B cell (primary cell): ENCODE results near the gene LCT. TPM values are rescaled to one million over a fixed set of nuclear protein-coding genes. Genes with fewer than 3 reads are reported as not detected.

Experiments
- ATAC-seq: fragments of 200-7000 bp; cut with Tn5 transposase; one replicate; pipeline ENCODE4 v1.10.0; 2021; ENCODE audit warnings: low read depth, mild to moderate bottlenecking, moderate number of reproducible peaks, moderate library complexity
- CTCF ChIA-PET: fragments of 350-600 bp; sonication (Branson Sonifier 250); formaldehyde crosslinking; loops from one replicate; lab custom pipeline; 2021; ENCODE audit warnings: antibody characterized with exemption, inconsistent platforms; lab: Charles Lee
- POLR2A ChIA-PET: fragments of 350-600 bp; sonication (Branson Sonifier 250); formaldehyde crosslinking; loops from one replicate; lab custom pipeline; 2021; ENCODE audit warnings: antibody characterized with exemption; lab: Charles Lee
- DNase-seq: peaks from one replicate; pipeline ENCODE4 v3.0.0; 2013
- H2AFZ ChIP-seq: 2 replicates; pipeline ENCODE4 v1.6.1; 2012; ENCODE audit warnings: mild to moderate bottlenecking, low read depth, low read length; ENCODE audit not compliant: insufficient read depth, poor library complexity, severe bottlenecking
- H3K27ac ChIP-seq, 2 donors: 1 replicate in 1 of 2; 2 replicates in 1 of 2; pipeline ENCODE4 v1.5.1; 2012 to 2013; ENCODE audit warnings: low read length in 2 of 2, mild to moderate bottlenecking in 2 of 2, moderate library complexity in 1 of 2
- H3K27me3 ChIP-seq, 4 experiments: fragments of 200-600 bp in 1 of 4; sonication (generic) in 1 of 4; replicated peaks in 1 of 4; 1 replicate in 2 of 4; 2 replicates in 2 of 4; pipeline versions ENCODE4 v1.6.1 to v1.7.0; 2013 to 2016; ENCODE audit warnings: low read length in 3 of 4, mild to moderate bottlenecking in 2 of 4, mixed read lengths in 1 of 4, moderate library complexity in 1 of 4; ENCODE audit not compliant: insufficient read depth in 4 of 4, control insufficient read depth in 3 of 4; ENCODE audit errors: control extremely low read depth in 1 of 4
- H3K36me3 ChIP-seq, 2 experiments: replicated peaks in 1 of 2; 1 replicate in 1 of 2; 2 replicates in 1 of 2; pipeline versions ENCODE4 v1.6.1 to v1.7.1; 2013; ENCODE audit warnings: low read length in 1 of 2; ENCODE audit not compliant: insufficient read depth in 2 of 2, control insufficient read depth in 1 of 2; ENCODE audit errors: control extremely low read depth in 1 of 2, extremely low read depth in 1 of 2
- H3K4me1 ChIP-seq, 2 donors: fragments of 200-600 bp in 1 of 2; sonication (generic) in 1 of 2; 1 replicate in 1 of 2; 2 replicates in 1 of 2; pipeline versions ENCODE4 v1.5.1 to v1.6.1; 2013 to 2017; ENCODE audit warnings: low read length in 2 of 2; ENCODE audit not compliant: control insufficient read depth in 2 of 2, insufficient read depth in 2 of 2
- H3K4me2 ChIP-seq: replicated peaks from 2 replicates; pipeline ENCODE3; 2012; ENCODE audit warnings: mild to moderate bottlenecking, low read depth, low read length; ENCODE audit not compliant: poor library complexity, severe bottlenecking
- H3K4me3 ChIP-seq, 5 experiments: fragments of 200-600 bp in 1 of 5; sonication (generic) in 1 of 5; 1 replicate in 3 of 5; 2 replicates in 2 of 5; pipeline versions ENCODE4 v1.5.1 to v1.7.0; 2011 to 2016; ENCODE audit warnings: low read length in 4 of 5, mild to moderate bottlenecking in 4 of 5, low read depth in 2 of 5, control low read depth in 1 of 5, moderate library complexity in 1 of 5; ENCODE audit not compliant: insufficient read depth in 1 of 5; ENCODE audit errors: control extremely low read depth in 1 of 5, extremely low read depth in 1 of 5
- H3K79me2 ChIP-seq: fragments of 200-600 bp; sonication (generic); one replicate; pipeline ENCODE4 v1.6.0; 2016; ENCODE audit warnings: low read length; ENCODE audit not compliant: control insufficient read depth, insufficient read depth
- H3K9ac ChIP-seq: fragments of 200-600 bp; sonication (generic); 2 replicates; pipeline ENCODE4 v1.6.1; 2017; ENCODE audit warnings: mild to moderate bottlenecking, low read length, moderate library complexity
- H3K9me3 ChIP-seq, 3 donors: one replicate each; pipeline versions ENCODE4 v1.6.1 to v1.7.1; 2013; ENCODE audit warnings: low read length in 2 of 3; ENCODE audit not compliant: control insufficient read depth in 2 of 3, insufficient read depth in 1 of 3; ENCODE audit errors: control extremely low read depth in 1 of 3
- H4K20me1 ChIP-seq: 2 replicates; pipeline ENCODE4 v1.6.0; 2012; ENCODE audit warnings: mild to moderate bottlenecking, low read length; ENCODE audit not compliant: insufficient read depth, control insufficient read depth, poor library complexity, severe bottlenecking
- H3K27ac Mint-ChIP-seq: one replicate; pipeline ENCODE4 v1.8.0; 2021; ENCODE audit warnings: mixed read lengths
- H3K27me3 Mint-ChIP-seq: one replicate; pipeline ENCODE4 v1.8.0; 2021; ENCODE audit warnings: mixed read lengths
- H3K4me1 Mint-ChIP-seq: one replicate; pipeline ENCODE4 v1.8.0; 2021; ENCODE audit warnings: mixed read lengths
- H3K4me3 Mint-ChIP-seq: one replicate; pipeline ENCODE4 v1.8.0; 2021; ENCODE audit warnings: mixed read lengths
- H3K9me3 Mint-ChIP-seq: one replicate; pipeline ENCODE4 v1.8.0; 2022; ENCODE audit warnings: mixed read lengths; ENCODE audit not compliant: insufficient read depth
- EZH2 ChIP-seq: IDR thresholded peaks from 2 replicates; pipeline ENCODE4 v1.6.1; 2012; ENCODE audit warnings: borderline replicate concordance, low read depth, mild to moderate bottlenecking, moderate library complexity, low read length; ENCODE audit not compliant: insufficient read depth, poor library complexity, severe bottlenecking
- WGBS: methylation state at CpG from one replicate; pipeline ENCODE4 v1.1.5; 2013; ENCODE audit warnings: missing lambda C conversion rate; ENCODE audit not compliant: insufficient coverage; 5-methylcytosine and 5-hydroxymethylcytosine counted together
- intact Hi-C: fragments of 100-400 bp; cut with micrococcal nuclease; formaldehyde crosslinking; loops from one replicate; pipeline ENCODE4 v1.10.0; 2022
- polyA plus RNA-seq: library from polyadenylated mRNA; depleted of rRNA; stranded (reverse); fragments of >200 nt; gene quantifications from 2 replicates; pipeline ENCODE4 v1.2.3, GENCODE V29; 2012
- total RNA-seq, 2 donors: library from RNA; stranded (reverse); fragments of 120-200 nt in 1 of 2; gene quantifications; 1 replicate in 1 of 2; 2 replicates in 1 of 2; pipeline versions ENCODE4 v1.2.3 to v1.2.4, GENCODE V29; 2013 to 2022
- TF ChIP-seq, protein P1 (sequence below): fragments of 200-600 bp; IDR thresholded peaks from one replicate; pipeline ENCODE4 v1.8.0; 2022; ENCODE audit warnings: antibody characterized with exemption, mild to moderate bottlenecking

The LCT gene
- total and polyA plus RNA-seq, 2 donors (not counting 1 experiment from before 2014, with no cell fraction given): 0.03 to 0.07 TPM

DNA sequence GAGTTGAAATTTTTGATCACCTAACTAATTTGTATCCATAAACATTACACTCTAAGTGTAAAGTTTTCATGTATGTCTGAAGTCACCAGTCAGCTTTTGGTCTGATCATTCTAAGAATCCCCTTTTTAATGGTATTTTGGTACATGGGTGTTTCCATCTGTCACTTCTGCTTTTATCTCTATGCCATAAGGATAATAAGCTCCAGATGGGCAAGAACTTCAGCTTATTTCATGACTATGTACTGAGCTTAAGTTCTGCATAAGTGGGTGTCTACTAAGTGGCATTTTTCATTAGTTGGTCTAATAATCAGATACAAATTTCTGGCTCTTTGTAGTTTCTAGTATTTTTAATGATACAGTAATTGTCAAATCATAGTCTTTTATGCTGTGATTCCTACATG, 75.0 kb downstream of the LCT start:
- DNase-seq: no peak
- H3K27ac ChIP-seq: no peak overlapping the region
- Mint-ChIP-seq H3K4me1 (no peaks in the 10 kb centered on the region), H3K9me3 (no peaks in the 10 kb centered on the region), H3K27me3 (no peaks in the 10 kb centered on the region), H3K27ac (no peak overlapping the region), H3K4me3 (no peak overlapping the region)
- H3K36me3 ChIP-seq: peaks cover 2 to 69% of the 10 kb centered on the region in 2 experiments
- ChIA-PET CTCF (interaction anchor here (1.0 kb wide), 1 partner anchor 35 kb away, joined by 4 read pairs; no protein-coding TSS in a partner anchor), POLR2A (no interaction called here)
- no peaks in the 10 kb centered on the region for H3K4me1 ChIP-seq
- H2AFZ ChIP-seq: no peak overlapping the region
- intact Hi-C loops: no loop called here
- peaks cover under 1 to 6% (median 5%) of the 10 kb centered on the region in 3 donors for H3K9me3 ChIP-seq
- H3K4me2 ChIP-seq: no peak overlapping the region
- H3K27me3 ChIP-seq: no peaks in the 10 kb centered on the region
- no peak overlapping the region for H3K9ac ChIP-seq
- no peaks in the 10 kb centered on the region for H4K20me1 ChIP-seq
- TF ChIP-seq EZH2: no peak
- TF ChIP-seq, protein P1, sequence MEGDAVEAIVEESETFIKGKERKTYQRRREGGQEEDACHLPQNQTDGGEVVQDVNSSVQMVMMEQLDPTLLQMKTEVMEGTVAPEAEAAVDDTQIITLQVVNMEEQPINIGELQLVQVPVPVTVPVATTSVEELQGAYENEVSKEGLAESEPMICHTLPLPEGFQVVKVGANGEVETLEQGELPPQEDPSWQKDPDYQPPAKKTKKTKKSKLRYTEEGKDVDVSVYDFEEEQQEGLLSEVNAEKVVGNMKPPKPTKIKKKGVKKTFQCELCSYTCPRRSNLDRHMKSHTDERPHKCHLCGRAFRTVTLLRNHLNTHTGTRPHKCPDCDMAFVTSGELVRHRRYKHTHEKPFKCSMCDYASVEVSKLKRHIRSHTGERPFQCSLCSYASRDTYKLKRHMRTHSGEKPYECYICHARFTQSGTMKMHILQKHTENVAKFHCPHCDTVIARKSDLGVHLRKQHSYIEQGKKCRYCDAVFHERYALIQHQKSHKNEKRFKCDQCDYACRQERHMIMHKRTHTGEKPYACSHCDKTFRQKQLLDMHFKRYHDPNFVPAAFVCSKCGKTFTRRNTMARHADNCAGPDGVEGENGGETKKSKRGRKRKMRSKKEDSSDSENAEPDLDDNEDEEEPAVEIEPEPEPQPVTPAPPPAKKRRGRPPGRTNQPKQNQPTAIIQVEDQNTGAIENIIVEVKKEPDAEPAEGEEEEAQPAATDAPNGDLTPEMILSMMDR: no peak
- no peak for ATAC-seq
- H3K4me3 ChIP-seq: no peak overlapping the region
- peaks cover 17% of the 10 kb centered on the region for H3K79me2 ChIP-seq

DNA sequence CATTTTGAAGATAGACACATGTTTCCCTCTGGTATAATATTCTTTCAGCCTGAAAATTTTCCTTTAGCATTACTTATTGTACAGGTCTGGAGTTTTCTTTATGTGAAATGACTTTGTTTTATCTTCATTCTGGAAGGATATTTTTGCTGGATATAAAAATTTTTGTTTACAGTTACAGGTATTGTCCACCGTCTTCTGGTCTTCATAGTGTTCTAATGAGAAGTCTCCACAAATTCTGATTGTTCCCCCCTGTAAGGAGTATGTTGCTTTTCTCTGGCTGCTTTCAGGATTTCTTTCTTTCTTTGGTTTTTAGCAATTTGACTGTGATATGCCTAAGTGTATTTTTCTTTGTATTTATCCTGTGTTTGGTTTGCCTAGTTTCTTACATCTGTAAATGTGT, 80.3 kb downstream of the LCT start:
- peaks cover 2 to 68% of the 10 kb centered on the region in 2 experiments for H3K36me3 ChIP-seq
- no peak for DNase-seq
- H3K79me2 ChIP-seq: peaks cover 43% of the 10 kb centered on the region
- H3K4me1 Mint-ChIP-seq: no peaks in the 10 kb centered on the region
- peaks cover 5 to 14% (median 6%) of the 10 kb centered on the region in 3 donors for H3K9me3 ChIP-seq
- no peak overlapping the region for H3K9ac ChIP-seq
- POLR2A ChIA-PET: no interaction called here
- no peaks in the 10 kb centered on the region for H3K27me3 ChIP-seq
- WGBS: 100% methylated on average over 1 of the region's 1 CpG
- H3K4me3 ChIP-seq: no peak overlapping the region
- H2AFZ ChIP-seq: no peak overlapping the region
- H3K27me3 Mint-ChIP-seq: no peaks in the 10 kb centered on the region
- no peak overlapping the region for H3K27ac Mint-ChIP-seq
- H3K4me2 ChIP-seq: no peak overlapping the region
- no peak overlapping the region for H3K27ac ChIP-seq
- H3K9me3 Mint-ChIP-seq: peaks cover 2% of the 10 kb centered on the region
- intact Hi-C loops: no loop called here
- TF ChIP-seq, protein P1: no peak
- no peak for TF ChIP-seq EZH2
- CTCF ChIA-PET: no interaction called here
- H3K4me3 Mint-ChIP-seq: no peak overlapping the region
- ATAC-seq: no peak
- no peaks in the 10 kb centered on the region for H3K4me1 ChIP-seq
- H4K20me1 ChIP-seq: no peaks in the 10 kb centered on the region
